GM12878 (cell line): ENCODE results near the gene TMPRSS3. TPM values are rescaled to one million over a fixed set of nuclear protein-coding genes. Genes with fewer than 3 reads are reported as not detected.

Experiments used
- CHD2 ChIP-seq: IDR thresholded peaks from 2 replicates; pipeline ENCODE4 v1.6.1; 2011; ENCODE audit warnings: low read depth, low read length, improper control_type of control experiment, borderline replicate concordance
- HDAC6 ChIP-seq: fragments of 200-600 bp; sonication (generic); IDR thresholded peaks from one replicate; pipeline ENCODE4 v1.8.0; 2017; ENCODE audit warnings: antibody characterized with exemption; ENCODE audit not compliant: unreplicated experiment
- HDGF ChIP-seq: fragments of 450-650 bp; IDR thresholded peaks from 2 replicates; pipeline ENCODE4 v1.6.1; 2016; ENCODE audit warnings: antibody characterized with exemption
- MXI1 ChIP-seq: fragments of 150-350 bp; IDR thresholded peaks from 2 replicates; pipeline ENCODE4 v1.6.1; 2011; ENCODE audit warnings: low read depth, mild to moderate bottlenecking, inconsistent platforms, low read length, improper control_type of control experiment
- NR2C2 ChIP-seq: IDR thresholded peaks from 2 replicates; pipeline ENCODE4 v1.6.1; 2011; ENCODE audit warnings: borderline replicate concordance, low read depth; ENCODE audit not compliant: control insufficient read depth, insufficient read length
- PKNOX1 ChIP-seq: fragments of 450-650 bp; IDR thresholded peaks from 2 replicates; pipeline ENCODE4 v1.6.1; 2016; ENCODE audit warnings: mild to moderate bottlenecking
- REST ChIP-seq: IDR thresholded peaks from 2 replicates; pipeline ENCODE4 v1.6.1; 2012; ENCODE audit warnings: mild to moderate bottlenecking, low read depth, low read length
- SUPT20H ChIP-seq: IDR thresholded peaks from 2 replicates; pipeline ENCODE4 v1.6.1; 2011; ENCODE audit warnings: low read depth, mild to moderate bottlenecking, low read length, moderate library complexity, borderline replicate concordance; ENCODE audit not compliant: control insufficient read depth
- YBX1 ChIP-seq: fragments of 450-650 bp; IDR thresholded peaks from 2 replicates; pipeline ENCODE4 v1.6.1; 2016; ENCODE audit warnings: antibody characterized with exemption
- polyA plus RNA-seq, 11 experiments: library from polyadenylated mRNA; depleted of rRNA in 4 of 11; unstranded in 6 of 11; stranded (reverse) in 5 of 11; fragments of >200 nt; fragmentation: Nextera tagmentation in 4 of 11; fragmentation: Illumina TruSeq in 1 of 11; extraction: Ambion mirVana in 4 of 11; extraction: Trizol in 1 of 11; gene quantifications; 1 replicate in 1 of 11; 2 replicates in 10 of 11; pipeline versions ENCODE4 v1.2.1 to v1.2.3, GENCODE V29; 2011 to 2016; ENCODE audit warnings: inconsistent platforms in 2 of 11, missing spikeins in 2 of 11, low read depth in 1 of 11
- total RNA-seq, 4 experiments: library from RNA; depleted of rRNA in 3 of 4; stranded (reverse); fragments of >200 nt in 3 of 4; fragmentation: Illumina TruSeq in 1 of 4; extraction: Trizol in 1 of 4; gene quantifications; 2 replicates each; pipeline versions ENCODE4 v1.2.1 to v1.2.3, GENCODE V29; 2013 to 2021

Gene TMPRSS3
- total and polyA plus RNA-seq, 10 of the 15 experiments (the other 5 are each of a cell fraction or from before 2014, with no cell fraction given), result 0.51 to 1.5 (median 0.82) TPM; not detected in 1

- no peak for TF ChIP-seq REST
- no peak for TF ChIP-seq MXI1
- TF ChIP-seq YBX1, result no peak
- TF ChIP-seq PKNOX1, result no peak
- TF ChIP-seq HDGF, result no peak
- no peak for TF ChIP-seq HDAC6
- no peak for TF ChIP-seq SUPT20H
- no peak for TF ChIP-seq CHD2
- TF ChIP-seq NR2C2, result no peak
Observed at GRCh38 chr21:42438316-42439205, 42.7 kb upstream of the TMPRSS3 start (continued).
